Breast epithelium (tissue), 3 donors: ENCODE results near the gene BTBD7.

Source experiments
- CTCF ChIP-seq, 3 donors: fragments of 450-650 bp; IDR thresholded peaks; one replicate each; pipeline ENCODE4 v1.5.1; 2016 to 2017; ENCODE audit warnings: antibody characterized with exemption in 3 of 3, mild to moderate bottlenecking in 3 of 3, moderate library complexity in 3 of 3
- POLR2A ChIP-seq: fragments of 450-650 bp; IDR thresholded peaks from one replicate; pipeline ENCODE4 v1.6.1; 2016; ENCODE audit warnings: antibody characterized with exemption, mild to moderate bottlenecking, moderate library complexity

DNA sequence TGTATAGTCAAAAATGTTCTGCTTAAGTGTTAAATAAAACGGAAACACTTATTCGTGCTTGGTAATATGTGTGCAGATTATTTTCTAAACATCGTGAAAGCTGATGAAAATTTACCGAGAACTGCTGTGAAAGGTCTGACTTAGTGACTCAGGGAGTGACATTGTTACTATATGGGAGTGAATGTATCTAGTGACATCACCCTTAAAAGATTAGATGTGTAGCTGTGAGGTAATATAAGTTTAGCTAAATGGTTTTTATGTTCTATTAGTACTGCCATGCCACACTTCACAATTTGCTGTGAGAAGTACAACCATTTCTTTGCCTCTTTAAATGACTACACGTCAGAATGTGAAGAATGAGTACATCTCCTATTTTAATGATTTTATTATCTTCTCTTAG, 15.5 kb upstream of the BTBD7 start:
- TF ChIP-seq CTCF (IDR thresholded peaks at IDR 0.05), result no peak
- TF ChIP-seq POLR2A, result no peak
